Measurements from ENCODE around the gene YWHAE.
"Not testable (repeated sequence)": the region's sequence is repeated elsewhere in the genome, so short reads cannot be mapped to it uniquely, and the experiment has no call there.

YWHAE gene

DNA sequence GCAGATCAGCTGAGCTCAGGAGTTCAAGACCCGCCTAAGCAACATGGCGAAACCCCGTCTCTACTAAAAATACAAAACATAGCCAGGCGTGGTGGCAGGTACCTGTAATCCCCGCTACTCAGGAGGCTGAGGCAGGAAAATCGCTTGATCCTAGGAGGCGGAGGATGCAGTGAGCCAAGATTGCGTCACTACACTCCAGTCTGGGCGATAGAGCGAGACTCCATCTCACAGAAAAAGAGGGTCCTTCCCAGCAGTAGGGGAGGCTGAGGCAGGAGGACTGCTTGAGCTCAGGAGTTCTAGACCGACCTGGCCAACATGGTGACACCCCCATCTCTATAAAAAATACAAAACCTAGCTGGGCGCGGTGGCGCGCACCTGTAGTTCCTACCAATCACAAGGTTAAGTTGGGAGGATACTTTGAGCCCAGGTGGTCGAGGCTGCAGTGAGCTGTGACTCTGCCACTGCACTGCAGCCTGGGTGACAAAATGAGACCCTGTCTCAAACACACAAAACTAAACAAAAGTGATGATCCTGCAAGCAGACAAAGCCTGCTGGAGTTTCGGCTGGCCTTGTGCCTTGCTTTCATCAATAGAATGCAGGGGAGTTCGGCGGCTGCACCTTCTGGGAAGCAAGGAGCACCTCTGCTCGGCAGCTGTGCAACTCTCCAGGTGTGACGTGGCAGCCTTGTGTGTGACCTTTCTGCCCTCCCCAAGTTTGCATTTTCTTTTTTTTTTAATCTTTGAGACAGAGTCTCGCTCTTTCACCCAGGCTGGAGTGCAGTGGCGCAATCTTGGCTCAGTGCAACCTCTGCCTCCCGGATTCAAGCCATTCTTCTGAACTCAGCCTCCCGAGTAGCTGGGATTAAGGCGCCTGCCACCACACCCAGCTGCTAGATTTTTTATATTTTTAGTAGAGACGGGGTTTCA, 12.4 kb upstream of the YWHAE start:
- no peak for DNase-seq

DNA sequence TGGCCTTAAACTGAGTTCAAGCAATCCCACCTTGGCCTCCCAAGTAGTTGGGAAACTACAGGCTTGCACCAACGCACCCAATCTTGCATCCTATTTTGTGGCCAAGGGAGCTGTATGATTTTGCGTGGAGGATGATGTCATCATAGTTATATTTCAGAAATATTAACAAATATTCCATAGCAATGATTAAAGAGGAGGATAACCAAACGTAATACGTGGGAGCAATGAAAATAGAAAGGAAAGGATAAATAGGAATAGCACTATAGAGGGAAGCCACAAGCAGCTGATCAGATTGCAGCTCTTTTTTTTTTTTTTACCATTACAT, 2.2 kb upstream of the YWHAE start:
- DNase-seq, result no peak

DNA sequence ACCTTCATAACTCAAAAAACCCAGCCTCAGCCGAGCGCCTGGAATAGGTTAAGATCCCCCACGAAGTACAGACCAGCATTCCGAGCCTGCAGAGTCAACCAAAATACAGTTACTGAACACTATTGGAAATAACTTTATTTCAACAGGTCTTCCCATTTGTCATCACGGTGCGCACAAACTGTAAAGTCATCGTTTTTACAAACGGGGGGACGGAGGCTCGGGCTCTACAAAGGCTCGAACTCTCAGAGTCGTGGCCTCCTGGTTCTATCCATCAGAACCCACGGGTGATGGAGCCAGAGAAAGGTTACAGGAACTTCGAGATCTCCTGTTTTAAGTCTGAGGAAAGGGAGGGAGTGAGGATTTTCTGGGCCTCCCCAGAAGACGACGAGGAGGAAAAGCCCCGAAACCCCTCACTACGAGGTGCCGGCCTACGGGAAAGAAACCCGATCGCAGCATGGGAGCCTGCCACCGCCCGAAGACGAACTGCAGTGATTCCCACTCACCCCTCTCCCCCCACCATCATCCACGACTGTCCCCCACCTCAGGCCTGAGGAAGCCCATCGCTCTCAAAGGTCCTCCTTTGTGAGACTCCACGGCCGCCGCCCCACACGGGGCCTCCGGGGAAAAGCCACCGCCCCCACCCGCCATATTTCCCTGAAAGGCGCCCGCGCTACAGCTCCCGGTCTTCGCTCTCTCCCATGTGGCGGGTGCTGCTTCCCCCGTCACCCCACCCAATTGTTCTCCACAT, 917 bp downstream of the YWHAE start:
- DNase-seq, result no peak

DNA sequence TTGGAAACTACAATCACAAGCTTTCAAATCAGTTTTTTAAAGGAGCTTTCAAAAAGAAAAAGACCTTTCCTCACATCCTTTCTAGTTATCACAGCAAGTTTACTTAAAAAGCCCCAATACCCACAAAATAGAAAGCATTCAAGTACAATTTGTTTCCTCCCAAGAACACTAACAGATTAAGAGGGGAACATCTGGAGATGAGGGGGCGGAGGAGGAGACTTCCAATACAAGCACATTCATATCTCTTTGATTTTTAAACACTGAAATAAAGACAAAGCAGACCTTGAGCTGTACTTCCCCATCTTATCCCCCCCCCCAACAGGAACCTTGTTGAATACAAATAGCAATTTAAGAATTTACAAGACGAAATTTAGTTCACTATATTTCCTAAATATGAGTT, 2.0 kb downstream of the YWHAE start:
- DNase-seq, result no peak

DNA sequence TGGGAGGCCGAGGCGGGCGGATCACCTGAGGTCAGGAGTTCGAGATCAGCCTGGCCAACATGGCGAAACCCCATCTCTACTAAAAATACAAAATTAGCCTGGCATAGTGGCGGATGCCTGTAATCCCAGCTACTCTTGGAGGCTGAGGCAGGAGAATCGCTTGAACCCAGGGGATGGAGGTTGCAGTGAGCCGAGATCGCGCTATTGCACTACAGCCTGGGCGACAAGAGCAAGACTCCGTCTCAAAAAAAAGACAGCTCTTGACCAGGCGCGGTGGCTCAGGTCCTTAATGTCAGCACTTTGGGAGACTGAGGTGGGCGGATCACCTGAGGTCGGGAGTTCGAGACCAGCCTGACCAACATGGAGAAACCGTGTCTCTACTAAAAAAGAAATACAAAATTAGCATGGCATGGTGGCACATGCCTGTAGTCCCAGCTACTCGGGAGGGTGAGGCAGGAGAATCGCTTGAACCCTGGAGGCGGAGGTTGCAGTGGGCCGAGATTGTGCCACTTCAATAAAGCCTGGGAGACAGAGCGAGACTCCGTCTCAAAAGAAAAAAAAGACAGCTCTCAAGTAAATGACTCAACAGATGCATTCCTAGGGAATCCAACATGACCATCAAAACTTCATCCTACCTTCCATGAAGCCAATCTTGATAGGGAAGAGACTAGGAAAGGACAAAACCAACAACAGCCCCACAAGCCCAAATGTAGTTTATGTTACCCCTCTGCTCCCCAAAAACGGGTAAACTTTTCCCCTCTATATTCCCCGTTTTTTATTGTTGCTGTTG, 4.0 kb downstream of the YWHAE start:
- DNase-seq, result not testable (repeated sequence)

DNA sequence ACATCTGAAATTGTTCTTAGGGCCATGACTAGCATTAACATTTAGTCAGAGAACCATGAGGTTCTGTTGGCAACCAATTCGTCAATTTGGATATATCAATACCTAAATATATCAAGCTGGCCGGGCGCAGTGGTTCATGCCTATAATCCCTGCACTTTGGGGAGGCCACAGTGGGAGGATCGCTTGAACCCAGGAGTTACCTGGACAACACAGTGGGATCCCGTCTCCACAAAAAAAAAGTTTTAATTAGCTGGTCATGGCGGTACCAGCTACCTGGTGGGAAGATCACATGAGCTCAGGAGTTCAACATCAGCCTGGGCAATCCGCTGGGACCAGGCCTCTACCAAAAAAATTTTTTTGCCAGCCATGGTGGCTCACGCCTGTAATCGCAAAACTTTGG, 8.4 kb downstream of the YWHAE start:
- DNase-seq, result no peak

DNA sequence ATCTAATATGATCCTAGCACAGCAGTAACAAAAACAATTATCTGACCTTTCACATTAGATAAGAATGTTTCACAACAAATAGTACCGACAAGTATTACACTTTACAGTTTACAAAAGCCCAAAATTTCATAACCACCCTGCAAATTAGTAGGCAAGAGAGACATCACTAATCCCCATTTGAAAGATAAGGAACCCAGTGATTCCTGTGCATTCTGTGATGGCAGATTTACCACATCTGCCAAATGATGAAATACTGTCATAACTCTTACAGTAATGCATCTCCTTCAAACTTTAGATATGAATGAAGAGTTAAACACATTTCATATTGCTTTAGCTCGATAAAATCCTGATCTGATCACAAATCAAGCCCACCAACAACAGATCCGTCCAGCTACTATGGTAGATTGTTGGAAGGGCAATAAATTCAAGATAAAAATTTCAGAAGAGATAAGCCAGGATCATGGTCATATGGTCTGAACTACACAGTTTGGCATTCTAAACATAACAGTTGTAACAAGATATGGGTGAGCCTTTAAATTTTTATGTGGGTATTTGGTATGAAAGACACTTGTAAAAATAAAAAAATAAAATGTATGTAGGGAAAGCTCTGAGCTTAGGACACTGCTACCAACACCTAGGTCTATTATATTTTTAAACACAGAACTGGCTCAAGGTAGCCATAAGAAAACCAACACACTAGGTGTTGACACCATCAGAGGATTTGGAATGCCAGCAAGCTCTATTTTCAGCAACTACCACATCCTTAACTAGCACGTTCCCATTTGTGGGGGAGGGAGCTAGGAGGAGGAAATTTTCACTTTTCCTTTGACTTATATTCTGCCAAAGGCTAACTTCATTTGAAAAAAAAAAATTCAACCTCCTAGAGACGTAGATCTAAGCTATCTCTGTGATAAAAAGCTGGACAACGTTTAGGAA, 9.3 kb downstream of the YWHAE start:
- DNase-seq, result no peak

DNA sequence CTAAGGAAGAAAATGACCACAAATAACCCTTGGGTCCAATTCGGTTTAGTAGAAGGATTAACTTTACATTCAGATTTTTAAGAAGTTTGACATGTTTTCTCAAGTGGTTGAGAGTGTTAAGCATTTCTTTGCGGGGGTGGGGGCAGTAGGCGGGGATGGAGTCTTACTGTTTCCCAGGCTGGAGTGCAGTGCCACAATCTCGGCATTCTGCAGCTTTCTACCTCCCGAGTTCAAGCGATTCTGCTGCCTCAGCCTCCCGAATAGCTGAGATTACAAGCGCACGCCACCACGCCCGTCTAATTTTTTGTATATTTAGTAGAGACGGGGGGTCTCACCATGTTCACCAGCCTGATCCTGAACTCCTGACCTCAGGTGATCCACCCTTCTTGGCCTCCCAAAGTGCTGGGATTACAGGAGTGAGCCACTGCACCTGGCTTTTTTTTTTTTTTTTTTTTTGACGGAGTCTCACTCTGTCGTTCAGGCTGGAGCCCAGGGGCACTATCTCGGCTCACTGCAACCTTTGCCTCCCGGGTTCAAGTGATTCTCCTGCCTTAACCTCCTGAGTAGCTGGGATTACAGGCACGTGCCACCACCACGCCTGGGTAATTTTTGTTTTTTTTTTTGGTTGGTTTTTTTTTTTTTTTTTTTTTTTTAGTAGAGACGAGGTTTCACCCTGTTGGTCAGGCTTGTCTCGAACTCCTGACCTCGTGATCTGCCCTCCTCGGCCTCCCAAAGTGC, 12.4 kb downstream of the YWHAE start:
- DNase-seq, result not testable (repeated sequence)

DNA sequence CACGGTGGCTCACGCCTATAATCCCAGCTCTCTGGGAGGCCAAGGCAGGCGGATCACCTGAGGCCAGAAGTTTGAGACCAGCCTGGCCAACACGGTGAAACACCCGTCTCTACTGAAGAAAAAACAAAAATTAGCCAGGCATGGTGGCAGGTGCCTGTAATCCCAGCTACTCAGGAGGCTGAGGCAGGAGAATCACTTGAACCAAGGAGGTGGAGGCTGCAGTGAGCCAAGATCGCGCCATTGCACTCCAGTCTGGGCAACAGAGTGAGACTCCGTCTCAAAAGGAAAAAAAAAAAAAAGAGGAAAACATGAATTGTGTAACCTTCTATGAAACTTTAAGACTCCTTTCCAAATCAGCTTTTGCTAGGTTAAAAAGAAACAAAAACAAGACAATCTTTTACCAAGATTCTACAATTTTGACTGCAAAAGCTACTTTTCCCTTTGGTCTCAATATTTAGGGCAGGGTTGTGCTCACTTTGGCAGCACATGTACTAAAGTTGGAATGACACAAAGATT, 13.3 kb downstream of the YWHAE start:
- not testable (repeated sequence) for DNase-seq

DNA sequence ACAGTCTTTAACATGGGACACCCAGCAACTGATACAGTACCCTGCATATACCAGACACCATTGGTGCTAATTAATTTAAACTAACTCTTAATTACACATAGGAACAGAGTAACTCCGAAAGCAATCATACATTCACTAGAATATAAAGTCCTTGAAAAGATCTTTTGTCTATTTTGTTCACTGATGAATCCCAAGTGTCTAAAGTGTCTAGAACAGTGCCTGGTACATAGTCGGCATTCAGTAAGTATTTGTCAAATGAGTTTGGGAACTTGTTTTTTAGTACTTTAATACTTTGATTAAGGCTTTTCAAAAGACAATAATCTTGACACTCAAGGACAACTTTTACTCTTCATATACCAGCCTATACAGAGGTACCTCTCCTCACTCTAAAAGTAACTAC, 13.8 kb downstream of the YWHAE start:
- no peak for DNase-seq

DNA sequence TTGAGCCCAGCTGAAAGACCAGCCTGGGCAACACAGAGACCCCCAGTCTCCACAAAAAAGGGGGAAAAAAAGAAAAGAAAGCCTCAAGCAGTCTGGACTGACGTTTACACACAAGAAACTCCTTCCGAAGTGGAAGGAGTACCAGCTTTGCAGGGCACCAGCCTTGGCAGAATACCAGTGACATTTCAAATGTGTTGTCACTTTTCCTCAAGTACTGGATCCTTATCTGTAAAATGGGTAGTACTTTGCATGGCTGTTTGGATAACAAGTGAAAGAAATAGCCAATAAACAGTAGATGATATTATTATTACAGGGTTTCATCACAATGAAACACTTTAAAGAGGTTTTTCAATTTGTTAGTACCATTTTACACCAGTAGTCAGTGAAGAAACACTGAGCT, 14.2 kb downstream of the YWHAE start:
- no peak for DNase-seq

DNA sequence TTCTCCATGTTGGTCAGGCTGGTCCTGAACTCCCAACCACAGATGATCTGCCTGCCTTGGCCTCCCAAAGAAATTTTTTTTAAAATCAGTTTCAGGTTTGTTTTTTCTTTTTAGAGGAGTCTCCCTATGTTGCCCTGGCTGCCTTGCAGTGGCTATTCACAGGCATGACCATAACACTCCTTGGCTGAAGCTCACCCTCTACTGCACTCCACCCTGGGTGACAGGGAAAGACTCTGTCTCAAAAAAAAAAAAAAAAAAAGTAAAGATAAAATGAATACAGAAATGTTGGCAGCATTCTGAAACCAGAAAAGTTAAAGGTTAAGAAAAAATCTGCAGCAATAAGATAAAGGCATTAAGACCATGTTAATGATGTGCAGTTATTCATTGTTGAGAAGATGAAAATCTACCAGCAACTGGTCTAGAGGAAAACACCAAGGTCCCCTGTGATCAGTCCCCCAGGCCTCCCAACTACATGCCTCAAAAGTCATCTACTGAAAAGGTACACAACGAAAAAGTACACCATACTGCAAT, 15.1 kb downstream of the YWHAE start:
- DNase-seq, result no peak

DNA sequence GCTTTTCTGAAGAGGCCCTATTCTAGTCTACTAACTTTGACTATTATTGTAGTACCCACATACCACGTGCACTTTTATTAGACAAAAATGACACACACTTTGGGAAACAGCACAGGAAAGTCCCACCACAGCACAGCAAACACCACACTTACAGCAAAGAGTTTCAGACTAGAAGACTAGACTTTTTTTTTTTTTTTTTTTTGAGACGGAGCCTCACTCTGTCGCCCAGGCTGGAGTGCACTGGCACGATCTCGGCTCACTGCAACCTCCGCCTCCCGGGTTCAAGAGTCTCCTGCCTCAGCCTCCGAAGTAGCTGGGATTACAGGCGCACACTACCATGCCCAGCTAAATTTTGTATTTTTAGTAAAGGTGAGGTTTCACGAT, 20.1 kb downstream of the YWHAE start:
- no peak for DNase-seq

DNA sequence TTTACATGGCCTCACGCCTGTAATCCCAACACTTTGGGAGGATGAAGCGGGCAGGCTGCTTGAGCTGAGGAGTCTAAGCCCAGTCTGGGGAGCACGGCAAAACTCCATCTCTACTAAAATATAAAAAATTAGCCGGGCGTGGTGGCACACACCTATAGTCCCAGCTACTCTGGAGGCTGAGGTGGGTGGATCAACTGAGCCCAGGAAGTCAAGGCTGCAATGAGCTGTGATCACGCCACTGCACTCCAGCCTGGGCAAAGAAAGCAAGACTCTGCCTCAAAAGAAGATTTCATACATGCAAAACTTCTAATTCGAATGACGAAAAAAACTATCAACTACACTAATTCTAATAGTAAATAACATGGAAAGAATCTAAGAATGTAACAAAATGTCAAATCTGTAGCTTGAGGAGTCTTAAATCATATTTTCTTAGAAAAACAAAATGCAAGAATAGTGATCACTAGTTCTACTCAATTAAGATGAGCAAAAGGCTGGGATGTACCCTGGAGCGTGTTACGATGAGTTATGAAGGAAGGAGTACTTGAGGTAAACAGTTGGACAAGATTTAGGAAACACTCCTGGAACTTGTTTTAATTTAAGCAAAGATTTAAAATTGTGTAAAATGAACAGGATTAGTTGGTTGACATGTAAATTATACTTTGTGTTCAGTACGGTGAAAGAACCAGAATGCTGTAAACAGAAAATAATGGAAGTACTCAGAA, 20.7 kb downstream of the YWHAE start:
- DNase-seq, result no peak

DNA sequence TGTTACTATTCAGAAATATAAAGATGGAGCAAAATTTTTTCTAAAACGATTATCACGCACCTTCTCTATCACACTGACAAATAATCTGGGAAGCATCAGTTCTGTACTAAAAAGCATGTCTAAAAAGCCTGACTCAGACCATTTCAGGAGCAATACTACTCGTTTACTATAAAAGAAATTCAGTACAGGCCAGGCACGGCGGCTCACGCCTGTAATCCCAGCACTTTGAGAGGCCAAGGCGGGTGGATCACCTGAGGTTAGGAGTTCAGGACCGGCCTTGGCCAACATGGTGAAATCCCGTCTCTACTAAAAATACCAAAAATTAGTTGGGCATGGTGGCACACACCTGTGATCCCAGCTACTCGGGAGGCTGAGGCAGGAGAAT, 21.6 kb downstream of the YWHAE start:
- not testable (repeated sequence) for DNase-seq

DNA sequence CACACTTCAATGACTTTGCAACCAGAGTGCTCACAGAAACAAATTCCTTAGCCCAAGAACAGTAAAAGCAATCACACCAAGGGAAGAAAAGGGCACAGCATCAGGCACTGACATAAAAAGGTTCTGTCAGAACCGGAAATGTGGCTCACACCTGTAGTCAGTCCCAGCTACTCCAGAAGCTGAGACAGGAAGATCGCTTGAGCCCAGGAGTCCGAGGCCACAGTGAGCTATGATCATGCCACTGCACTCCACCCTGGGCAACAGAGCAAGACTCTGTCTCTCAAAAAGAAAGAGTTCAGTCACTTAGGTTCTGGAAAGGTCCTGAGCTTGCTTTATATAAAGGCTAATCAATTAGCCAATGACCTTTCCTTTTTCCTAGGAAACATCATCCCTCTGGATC, 22.7 kb downstream of the YWHAE start:
- no peak for DNase-seq

DNA sequence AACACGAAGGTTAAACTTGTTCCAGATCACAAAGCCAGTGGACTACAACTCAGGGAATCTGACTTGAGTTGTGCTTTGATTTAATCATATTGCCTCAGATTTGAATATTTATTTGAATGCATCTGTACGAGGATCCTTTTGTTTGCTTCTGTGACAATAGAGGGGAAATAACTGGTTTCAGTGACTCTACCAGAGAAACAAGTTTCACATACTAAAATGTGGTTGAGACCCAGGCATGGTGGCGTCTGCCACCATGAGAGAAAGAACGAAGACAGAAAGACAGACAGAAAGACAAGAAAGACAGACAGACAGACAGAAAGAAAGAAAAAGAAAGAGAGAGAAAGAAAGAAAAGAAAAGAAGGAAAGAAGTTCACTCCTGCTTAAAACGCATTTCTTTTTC, 24.0 kb downstream of the YWHAE start:
- no peak for DNase-seq

DNA sequence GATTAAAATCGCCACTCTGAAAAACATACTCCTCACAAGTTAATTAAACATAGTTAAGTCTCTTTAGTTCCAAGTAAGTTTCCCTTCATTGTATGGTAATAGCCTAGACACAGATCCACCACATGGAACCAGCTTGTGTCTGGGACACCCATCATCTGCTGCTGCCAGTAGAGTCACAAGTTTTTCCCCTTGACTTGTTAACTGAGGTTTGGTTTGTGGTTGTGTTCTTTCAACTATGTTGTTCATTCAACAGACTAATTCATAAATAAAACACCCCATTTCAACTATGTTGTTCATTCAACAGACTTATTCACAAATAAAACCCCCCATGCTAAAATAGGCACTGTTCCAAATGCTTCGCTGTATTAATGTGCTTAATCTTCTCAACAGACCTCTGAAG, 24.4 kb downstream of the YWHAE start:
- DNase-seq, result no peak

DNA sequence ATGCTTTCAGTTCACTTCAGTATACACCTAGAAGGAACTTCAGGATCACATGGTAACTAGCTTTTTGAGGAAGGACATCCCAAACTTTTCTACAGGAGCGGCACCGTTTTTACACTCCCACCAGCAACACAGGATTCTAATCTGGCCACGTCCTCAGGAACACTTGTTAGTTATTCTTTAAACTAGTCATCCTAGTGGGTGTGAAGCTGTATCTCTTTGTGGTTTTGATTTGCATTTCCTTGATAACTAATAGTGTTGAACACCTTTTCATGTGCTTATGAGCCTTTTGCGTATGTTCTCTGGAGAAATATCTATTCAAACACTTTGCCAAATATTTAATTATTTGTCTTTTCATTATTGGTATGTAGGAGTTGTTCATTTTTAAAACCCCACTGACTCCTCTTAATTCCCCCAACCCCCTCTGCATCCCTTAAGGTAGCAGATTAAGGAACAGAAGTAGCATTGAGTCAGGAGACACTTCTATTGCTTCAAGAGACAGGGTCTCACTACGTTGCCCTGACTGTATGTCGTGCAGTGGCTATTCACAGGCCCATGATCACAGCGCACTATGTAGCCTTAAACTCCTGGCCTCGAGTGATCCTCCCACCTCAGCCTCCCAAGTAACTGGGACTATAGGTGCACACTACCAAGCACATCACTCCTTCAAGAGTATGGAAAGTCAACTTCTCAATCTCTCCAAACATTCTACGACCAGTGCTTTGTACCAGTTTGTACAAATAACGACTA, 25.4 kb downstream of the YWHAE start:
- no peak for DNase-seq

Measured in islet precursor cell (in vitro differentiated cells).